T-helper 22 cell (primary cell): ENCODE data around the gene TRIM13.

ENCODE experiments used
- DNase-seq: peaks from one replicate; pipeline ENCODE4 v3.0.0-alpha.2; 2020; ENCODE audit warnings: low read depth

Gene TRIM13

DNA sequence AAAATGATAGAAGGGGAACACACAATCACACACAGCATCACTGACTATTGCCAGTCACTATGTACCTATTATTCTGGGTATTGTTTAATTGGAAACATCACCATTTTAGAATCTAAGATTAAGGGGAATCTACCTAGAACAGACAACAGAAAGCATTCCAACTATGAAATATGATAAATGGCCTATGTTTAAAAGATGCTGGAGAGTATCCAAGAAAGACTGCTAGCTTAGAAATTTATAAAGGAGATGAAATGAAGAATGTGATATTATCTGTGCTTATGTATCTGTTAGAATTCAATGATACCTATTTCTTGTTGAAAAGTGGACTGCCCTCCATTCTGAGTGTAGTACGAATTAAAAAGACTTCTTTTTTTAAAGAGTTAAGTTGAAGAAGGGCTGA, 68.9 kb downstream of the TRIM13 start:
- DNase-seq, result no peak
